GM21619 (cell line): ENCODE measurements around the gene TNFSF4.

Experiments
- ATAC-seq: cut with Tn5 transposase; IDR thresholded peaks from one replicate; pipeline ENCODE4 v1.9.1; 2021; ENCODE audit not compliant: unreplicated experiment

The TNFSF4 gene

GRCh38 chr1:173212952-173213491, 5.9 kb upstream of the TNFSF4 start:
- ATAC-seq, result peak; percentile 69

DNA sequence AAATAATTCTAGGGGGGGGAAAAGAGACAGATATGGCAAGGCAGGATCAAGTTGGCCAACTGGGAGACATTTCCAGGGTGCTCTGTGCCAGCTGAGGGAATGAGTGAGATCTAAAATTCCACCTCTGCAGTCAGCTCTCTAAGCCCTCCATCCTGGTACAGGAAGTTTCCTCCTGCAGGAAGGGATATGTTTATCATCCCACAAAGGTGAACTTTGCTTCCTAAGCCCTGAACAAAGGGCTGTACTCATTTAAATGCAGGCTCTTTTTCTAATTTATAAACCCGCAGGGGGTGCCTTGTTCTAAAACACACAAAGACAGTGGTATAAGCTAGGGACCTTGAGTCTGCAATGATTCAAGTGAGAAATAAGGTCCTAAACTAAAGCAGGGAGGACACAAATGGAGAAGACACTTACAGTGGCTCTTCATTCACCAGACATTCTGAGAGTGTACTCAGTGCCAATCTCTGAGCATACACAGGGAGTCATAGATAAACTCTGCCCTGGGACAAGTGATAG, 3.6 kb upstream of the TNFSF4 start:
- no peak for ATAC-seq

DNA sequence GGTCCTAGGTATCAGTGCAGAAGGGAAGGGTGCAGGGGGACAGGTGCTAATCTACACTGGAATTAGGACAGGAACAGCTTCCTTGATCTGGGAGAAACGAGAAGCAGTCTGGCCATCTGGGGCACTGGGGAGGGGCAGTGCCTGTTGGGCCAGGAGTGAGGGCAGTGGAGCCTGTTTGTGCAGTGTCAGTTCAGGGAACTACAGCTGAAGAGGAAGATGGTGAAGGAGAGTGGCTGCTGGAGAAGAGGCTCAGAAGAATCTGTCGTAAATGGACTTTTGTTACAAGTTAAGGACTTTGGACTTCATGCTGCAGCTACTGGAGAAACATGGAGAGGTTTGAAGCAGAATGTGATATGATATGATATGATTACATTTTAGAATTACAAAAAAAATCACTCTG, 3.2 kb upstream of the TNFSF4 start:
- ATAC-seq, result no peak

GRCh38 chr1:173208868-173209267, 1.7 kb upstream of the TNFSF4 start:
- ATAC-seq, result no peak

- ATAC-seq, result no peak
Measured at GRCh38 chr1:173208146-173208545, 1.0 kb upstream of the TNFSF4 start.

GRCh38 chr1:173205146-173206051, 1.7 kb downstream of the TNFSF4 start:
- no peak for ATAC-seq

- ATAC-seq, result no peak
Measured at GRCh38 chr1:173204693-173205092, 2.4 kb downstream of the TNFSF4 start.

- ATAC-seq, result no peak
Measured at GRCh38 chr1:173202424-173203145, 4.5 kb downstream of the TNFSF4 start.

DNA sequence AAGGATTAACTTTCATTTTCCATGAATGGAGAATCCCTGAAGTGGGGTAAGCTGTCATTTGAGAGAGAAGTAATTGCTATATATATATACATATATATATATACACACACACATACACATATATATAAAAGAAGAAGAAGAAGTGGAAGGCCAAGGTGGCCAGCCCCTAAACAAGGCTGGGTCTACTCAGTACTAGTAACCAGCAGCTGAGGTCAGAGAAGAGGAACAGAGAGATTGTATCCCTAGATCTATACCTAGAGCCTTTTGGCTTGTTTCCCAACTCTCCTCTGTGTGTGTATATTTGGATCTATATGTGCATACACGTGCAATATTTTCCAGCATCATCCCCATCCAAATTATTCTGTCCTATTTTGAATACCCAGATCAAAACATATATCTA, 5.2 kb downstream of the TNFSF4 start:
- ATAC-seq, result no peak

DNA sequence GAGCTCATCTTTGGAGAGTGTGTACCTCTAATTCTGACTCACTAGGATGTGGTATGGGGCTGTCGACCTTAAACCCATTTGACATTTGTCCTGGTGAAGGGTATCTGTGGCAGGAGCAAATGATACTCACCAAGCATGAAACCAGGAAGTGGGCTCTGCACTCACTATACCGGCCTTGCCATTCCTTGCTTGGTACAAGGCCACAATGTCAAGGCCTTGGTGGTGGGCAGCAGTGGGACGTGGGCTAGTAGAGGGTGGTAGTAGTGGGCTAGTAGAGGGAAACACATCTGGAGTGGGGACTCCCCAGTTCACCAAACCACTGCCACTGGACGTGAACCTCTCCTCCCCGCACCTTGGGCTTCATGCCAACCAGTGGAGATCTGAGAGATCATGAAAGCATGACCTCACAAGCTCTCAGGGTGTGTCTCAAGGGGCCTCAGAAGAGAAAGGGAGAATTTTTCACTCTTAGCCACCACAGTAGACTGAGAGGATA, 11.5 kb downstream of the TNFSF4 start:
- peak; percentile 69 for ATAC-seq

- no peak for ATAC-seq
Measured at GRCh38 chr1:173193639-173194038, 13.5 kb downstream of the TNFSF4 start.

GRCh38 chr1:173191011-173191705, 16.0 kb downstream of the TNFSF4 start:
- ATAC-seq, result no peak

DNA sequence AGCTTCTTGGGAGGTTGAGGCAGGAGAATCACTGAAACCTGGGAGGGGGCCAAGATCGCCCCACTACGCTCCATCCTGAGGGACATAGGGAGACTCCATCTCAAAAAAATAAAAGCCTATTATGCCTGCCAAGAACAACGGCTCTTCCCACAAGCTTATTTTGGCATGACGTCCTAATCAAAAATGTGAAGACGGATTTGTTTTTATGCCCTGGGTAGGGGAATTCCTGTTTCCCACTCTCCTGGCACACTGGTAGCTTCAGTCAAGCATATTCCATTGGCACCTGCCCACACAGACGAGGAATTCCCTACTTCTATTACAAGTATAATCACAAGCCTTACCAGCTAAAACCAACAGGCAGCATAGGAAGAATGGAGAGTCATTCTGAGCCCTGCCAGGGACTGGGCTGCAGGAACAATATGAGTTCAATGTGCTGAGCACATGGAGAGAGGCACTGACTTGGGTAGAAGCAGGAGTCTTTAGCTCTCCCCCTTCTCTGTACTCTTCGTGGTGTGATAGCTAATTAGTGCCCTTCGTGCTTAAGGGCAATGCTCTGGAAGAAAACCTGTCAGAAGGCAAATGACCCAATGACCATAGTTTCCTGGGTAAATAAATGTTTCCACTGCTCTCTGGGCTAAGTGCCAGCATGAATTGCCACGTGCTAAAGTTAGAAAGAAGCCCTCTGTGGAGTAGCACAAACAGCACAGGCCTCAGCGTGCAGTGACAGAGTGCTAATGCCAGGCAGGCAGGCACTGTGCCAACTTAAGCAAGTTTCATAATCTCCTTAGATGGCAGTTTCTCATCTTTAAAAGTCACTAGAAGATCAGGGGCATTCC, 16.8 kb downstream of the TNFSF4 start:
- no peak for ATAC-seq

- no peak for ATAC-seq
Measured at GRCh38 chr1:173187671-173188237, 19.4 kb downstream of the TNFSF4 start.

DNA sequence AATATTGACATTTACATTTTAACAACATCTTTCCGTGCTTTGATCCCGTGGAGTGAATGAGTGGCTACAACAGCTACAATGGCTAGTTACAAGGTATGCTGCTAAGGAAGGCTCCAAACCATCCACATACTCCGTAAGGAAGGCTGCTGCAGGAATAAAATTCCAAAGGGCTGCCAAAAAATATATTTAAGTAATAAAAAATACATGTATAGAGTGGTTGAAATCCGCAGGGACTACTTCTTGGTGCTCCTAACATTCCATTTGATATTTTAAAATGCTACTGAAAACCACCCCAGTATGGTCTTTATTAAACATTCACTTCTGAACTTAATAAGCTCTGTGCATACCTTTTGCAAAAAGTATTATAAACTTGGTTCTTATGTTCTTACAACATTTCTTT, 25.3 kb downstream of the TNFSF4 start:
- ATAC-seq, result no peak

- no peak for ATAC-seq
Measured at GRCh38 chr1:173176246-173176645, 30.9 kb downstream of the TNFSF4 start.

GRCh38 chr1:173175514-173176145, 31.5 kb downstream of the TNFSF4 start:
- ATAC-seq, result no peak

GRCh38 chr1:173173388-173173787, 33.7 kb downstream of the TNFSF4 start:
- no peak for ATAC-seq

DNA sequence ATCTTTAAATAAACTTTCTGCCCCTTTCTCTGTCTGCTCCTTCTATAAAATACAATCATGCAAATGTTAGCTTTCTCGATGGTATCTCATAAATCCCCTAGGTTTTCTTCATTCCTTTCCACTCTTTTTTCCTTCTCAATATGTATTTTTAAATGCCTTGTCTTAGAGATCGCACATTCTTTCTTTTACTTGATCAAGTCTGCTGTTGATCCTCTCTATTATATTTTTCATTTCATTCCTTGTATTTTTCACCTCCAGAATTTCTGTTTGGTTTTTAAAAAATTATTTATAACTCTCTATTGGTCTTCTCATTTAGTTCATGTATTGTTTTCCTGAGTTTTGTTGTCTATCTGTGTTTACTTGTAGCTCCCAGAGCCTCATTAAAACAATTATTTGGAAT, 36.0 kb downstream of the TNFSF4 start:
- no peak for ATAC-seq
